ENCODE data around the gene ABCC8. TPM values are rescaled to one million over a fixed set of nuclear protein-coding genes. Genes with fewer than 3 reads are reported as not detected.

ABCC8 gene
- total RNA-seq, 1 experiment from 2014 or later: not detected

GRCh38 chr11:17385492-17385891, 91.2 kb downstream of the ABCC8 start:
- DNase-seq (ENCODE audit: low read depth in 1 of 2, low spot score in 2 of 2): no peak
- peaks cover 8% of the 10 kb centered on the region; the same call in 1 of the 2 replicates for H3K4me1 ChIP-seq (replicated peaks)
- H3K27ac ChIP-seq: no peak overlapping the region
- H3K4me3 ChIP-seq: no peak overlapping the region
- peaks cover 2% of the 10 kb centered on the region; the same call in 1 of the 2 replicates for H3K9me3 ChIP-seq (replicated peaks)
- H3K36me3 ChIP-seq: no peaks in the 10 kb centered on the region
- peaks cover 20% of the 10 kb centered on the region for H3K27me3 ChIP-seq (replicated peaks)

- Histone ChIP-seq H3K27me3 (replicated peaks) (peaks cover 9% of the 10 kb centered on the region), H3K9me3 (replicated peaks) (peaks cover 2% of the 10 kb centered on the region; the same call in 1 of the 2 replicates), H3K4me3 (no peak overlapping the region), H3K27ac (no peak overlapping the region), H3K36me3 (no peaks in the 10 kb centered on the region), H3K4me1 (replicated peaks) (peaks cover 3% of the 10 kb centered on the region; the same call in 1 of the 2 replicates)
- DNase-seq (ENCODE audit: low read depth in 1 of 2, low spot score in 2 of 2): peak; percentile 50 to 76
Observed at GRCh38 chr11:17384002-17384511, 92.6 kb downstream of the ABCC8 start.

GRCh38 chr11:17383461-17383860, 93.2 kb downstream of the ABCC8 start:
- Histone ChIP-seq H3K27me3 (replicated peaks) (peaks cover 6% of the 10 kb centered on the region), H3K36me3 (no peaks in the 10 kb centered on the region), H3K27ac (no peak overlapping the region), H3K4me3 (no peak overlapping the region), H3K9me3 (replicated peaks) (peaks cover 2% of the 10 kb centered on the region; the same call in 1 of the 2 replicates), H3K4me1 (replicated peaks) (no peaks in the 10 kb centered on the region)
- no peak for DNase-seq (ENCODE audit: low read depth in 1 of 2, low spot score in 2 of 2)

GRCh38 chr11:17382046-17382728, 94.5 kb downstream of the ABCC8 start:
- H3K27me3 ChIP-seq (replicated peaks): no peaks in the 10 kb centered on the region
- H3K27ac ChIP-seq: no peak overlapping the region
- no peak for DNase-seq (ENCODE audit: low read depth in 1 of 2, low spot score in 2 of 2)
- no peaks in the 10 kb centered on the region; the same call in 1 of the 2 replicates for H3K9me3 ChIP-seq (replicated peaks)
- no peaks in the 10 kb centered on the region for H3K4me1 ChIP-seq (replicated peaks)
- H3K4me3 ChIP-seq: no peak overlapping the region
- H3K36me3 ChIP-seq: no peaks in the 10 kb centered on the region

- Histone ChIP-seq H3K4me3 (no peak overlapping the region), H3K27me3 (replicated peaks) (no peaks in the 10 kb centered on the region), H3K4me1 (replicated peaks) (no peaks in the 10 kb centered on the region), H3K9me3 (replicated peaks) (no peaks in the 10 kb centered on the region; the same call in 1 of the 2 replicates), H3K27ac (no peak overlapping the region), H3K36me3 (no peaks in the 10 kb centered on the region)
- no peak for DNase-seq (ENCODE audit: low read depth in 1 of 2, low spot score in 2 of 2)
Observed at GRCh38 chr11:17381156-17381555, 95.5 kb downstream of the ABCC8 start.

- DNase-seq (ENCODE audit: low read depth in 1 of 2, low spot score in 2 of 2): no peak
- H3K27me3 ChIP-seq (replicated peaks): no peaks in the 10 kb centered on the region
- no peaks in the 10 kb centered on the region for H3K4me1 ChIP-seq (replicated peaks)
- no peak overlapping the region for H3K4me3 ChIP-seq
- no peaks in the 10 kb centered on the region for H3K36me3 ChIP-seq
- H3K9me3 ChIP-seq (replicated peaks): no peaks in the 10 kb centered on the region; the same call in none of the 2 replicates
- no peak overlapping the region for H3K27ac ChIP-seq
Observed at GRCh38 chr11:17379383-17380180, 97.1 kb downstream of the ABCC8 start.

- H3K4me3 ChIP-seq: no peak overlapping the region
- H3K27ac ChIP-seq: no peak overlapping the region
- no peaks in the 10 kb centered on the region for H3K36me3 ChIP-seq
- H3K4me1 ChIP-seq (replicated peaks): no peaks in the 10 kb centered on the region
- no peaks in the 10 kb centered on the region for H3K27me3 ChIP-seq (replicated peaks)
- no peak for DNase-seq (ENCODE audit: low read depth in 1 of 2, low spot score in 2 of 2)
- peaks cover 5% of the 10 kb centered on the region for H3K9me3 ChIP-seq (replicated peaks)
Observed at GRCh38 chr11:17378655-17379054, 98.0 kb downstream of the ABCC8 start.

GRCh38 chr11:17376493-17376892, 100.2 kb downstream of the ABCC8 start:
- Histone ChIP-seq H3K27ac (no peak overlapping the region), H3K36me3 (no peaks in the 10 kb centered on the region), H3K4me1 (replicated peaks) (no peaks in the 10 kb centered on the region), H3K9me3 (replicated peaks) (peaks cover 19% of the 10 kb centered on the region), H3K4me3 (no peak overlapping the region), H3K27me3 (replicated peaks) (no peaks in the 10 kb centered on the region)
- DNase-seq (ENCODE audit: low read depth in 1 of 2, low spot score in 2 of 2): no peak

- DNase-seq (ENCODE audit: low read depth in 1 of 2, low spot score in 2 of 2): no peak
- Histone ChIP-seq H3K4me3 (no peak overlapping the region), H3K4me1 (replicated peaks) (no peaks in the 10 kb centered on the region), H3K9me3 (replicated peaks) (peaks cover 29% of the 10 kb centered on the region), H3K36me3 (0 out of 2 replicates have a peak, but pooled peaks cover 3% of the 10 kb centered on the region), H3K27ac (no peak overlapping the region), H3K27me3 (replicated peaks) (no peaks in the 10 kb centered on the region)
Observed at GRCh38 chr11:17375547-17375946, 101.1 kb downstream of the ABCC8 start.

GRCh38 chr11:17371614-17372013, 105.0 kb downstream of the ABCC8 start:
- DNase-seq (ENCODE audit: low read depth in 1 of 2, low spot score in 2 of 2): no peak
- Histone ChIP-seq H3K27ac (no peak overlapping the region), H3K4me3 (no peak overlapping the region), H3K9me3 (replicated peaks) (peaks cover 46% of the 10 kb centered on the region), H3K4me1 (replicated peaks) (no peaks in the 10 kb centered on the region), H3K36me3 (0 out of 2 replicates have a peak, but pooled peaks cover 3% of the 10 kb centered on the region), H3K27me3 (replicated peaks) (no peaks in the 10 kb centered on the region)

GRCh38 chr11:17369684-17370243, 106.9 kb downstream of the ABCC8 start:
- H3K9me3 ChIP-seq (replicated peaks): peaks cover 46% of the 10 kb centered on the region
- 0 out of 2 replicates have a peak, but pooled peaks cover 3% of the 10 kb centered on the region for H3K36me3 ChIP-seq
- H3K4me1 ChIP-seq (replicated peaks): no peaks in the 10 kb centered on the region
- H3K4me3 ChIP-seq: no peak overlapping the region
- no peak overlapping the region for H3K27ac ChIP-seq
- H3K27me3 ChIP-seq (replicated peaks): no peaks in the 10 kb centered on the region
- no peak for DNase-seq (ENCODE audit: low read depth in 1 of 2, low spot score in 2 of 2)

GRCh38 chr11:17369094-17369493, 107.6 kb downstream of the ABCC8 start:
- peaks cover 44% of the 10 kb centered on the region for H3K9me3 ChIP-seq (replicated peaks)
- no peaks in the 10 kb centered on the region for H3K27me3 ChIP-seq (replicated peaks)
- DNase-seq (ENCODE audit: low read depth in 1 of 2, low spot score in 2 of 2): no peak
- H3K36me3 ChIP-seq: 0 out of 2 replicates have a peak, but pooled peaks cover 3% of the 10 kb centered on the region
- H3K4me1 ChIP-seq (replicated peaks): no peaks in the 10 kb centered on the region
- no peak overlapping the region for H3K4me3 ChIP-seq
- no peak overlapping the region for H3K27ac ChIP-seq

GRCh38 chr11:17368551-17368950, 108.1 kb downstream of the ABCC8 start:
- no peak for DNase-seq (ENCODE audit: low read depth in 1 of 2, low spot score in 2 of 2)
- Histone ChIP-seq H3K27ac (no peak overlapping the region), H3K36me3 (0 out of 2 replicates have a peak, but pooled peaks cover 3% of the 10 kb centered on the region), H3K9me3 (replicated peaks) (peaks cover 41% of the 10 kb centered on the region), H3K27me3 (replicated peaks) (no peaks in the 10 kb centered on the region), H3K4me1 (replicated peaks) (no peaks in the 10 kb centered on the region), H3K4me3 (no peak overlapping the region)

Data from SJSA1 (cell line).